GM18907 (cell line): ENCODE data around the gene PCDH15.

Experiments
- ATAC-seq: cut with Tn5 transposase; IDR thresholded peaks from one replicate; pipeline ENCODE4 v1.9.1; 2021; ENCODE audit warnings: mild to moderate bottlenecking, moderate library complexity; ENCODE audit not compliant: unreplicated experiment

The PCDH15 gene

GRCh38 chr10:53898532-53898931, 902.5 kb downstream of the PCDH15 start:
- no peak for ATAC-seq

DNA sequence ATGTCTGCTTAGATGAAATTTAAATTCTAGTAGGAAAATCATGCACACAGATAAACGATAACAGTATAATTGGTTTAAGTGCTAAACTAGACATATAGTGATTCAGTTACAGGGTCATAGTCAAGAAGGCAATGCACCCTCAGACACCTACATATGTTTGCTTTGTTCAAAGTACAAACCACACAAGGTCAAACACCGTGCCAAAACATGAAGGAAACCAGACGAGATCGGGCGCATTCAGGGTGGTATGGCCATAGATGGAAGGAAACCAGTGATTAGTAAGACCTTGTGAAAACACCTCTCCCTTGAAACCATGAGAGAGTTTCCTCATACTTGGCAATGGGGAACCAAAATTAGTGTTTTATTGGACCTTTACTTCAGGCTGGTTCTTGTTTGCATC, 906.9 kb downstream of the PCDH15 start:
- ATAC-seq, result no peak

GRCh38 chr10:53893061-53893460, 908.0 kb downstream of the PCDH15 start:
- no peak for ATAC-seq

GRCh38 chr10:53886325-53887300, 914.4 kb downstream of the PCDH15 start:
- no peak for ATAC-seq

DNA sequence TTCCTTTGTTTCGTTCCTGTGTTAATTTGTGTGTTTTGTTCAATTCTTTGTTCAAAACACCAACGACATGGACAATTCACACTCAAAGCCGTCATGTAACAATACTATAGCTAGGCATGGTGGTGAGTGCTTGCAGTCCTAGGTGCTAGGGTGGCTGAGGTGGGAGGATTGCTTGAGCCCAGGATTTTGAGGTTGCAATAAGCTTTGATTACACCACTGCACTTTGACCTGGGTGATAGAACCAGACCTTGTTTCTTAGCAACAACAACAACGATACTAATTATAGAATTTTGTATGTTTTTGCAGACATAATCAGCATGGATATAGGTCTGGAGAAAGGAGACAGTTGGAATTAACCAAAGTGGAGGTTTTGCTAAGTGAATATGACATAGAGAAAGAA, 936.2 kb downstream of the PCDH15 start:
- no peak for ATAC-seq

GRCh38 chr10:53852450-53853175, 948.4 kb downstream of the PCDH15 start:
- no peak for ATAC-seq

- no peak for ATAC-seq
Observed at GRCh38 chr10:53846809-53847208, 954.2 kb downstream of the PCDH15 start.

- ATAC-seq, result no peak
Observed at GRCh38 chr10:53843736-53844362, 957.2 kb downstream of the PCDH15 start.

DNA sequence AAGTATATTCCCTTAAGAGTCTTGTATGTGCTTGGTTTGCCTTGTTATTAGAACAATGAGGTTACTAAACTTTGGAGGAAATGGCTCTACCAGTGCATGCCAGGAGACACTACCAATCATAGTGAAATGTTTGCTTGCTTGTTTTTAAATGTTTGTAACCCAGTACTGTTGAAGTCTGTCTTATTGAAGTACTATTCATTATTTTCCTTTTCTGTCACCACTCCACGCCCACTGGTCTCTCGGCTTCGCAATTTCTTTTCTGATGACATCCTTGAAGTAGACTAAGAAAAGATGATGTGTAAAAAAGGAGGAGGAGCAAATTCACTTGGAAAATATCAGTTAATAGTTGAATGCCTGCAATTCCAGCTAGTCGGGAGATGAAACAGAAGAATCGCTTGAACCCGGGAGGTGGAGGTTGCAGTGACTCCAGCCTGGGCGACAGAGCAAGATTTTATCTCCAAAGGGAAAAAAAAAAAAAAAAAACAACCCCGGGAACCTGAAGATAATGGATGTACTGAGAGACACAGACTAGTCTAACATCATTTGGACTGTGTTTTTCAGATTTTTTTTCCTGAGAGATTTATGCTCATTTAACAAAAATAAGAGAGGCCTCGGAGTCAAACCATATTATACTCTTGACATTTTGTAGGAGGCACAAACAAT, 959.4 kb downstream of the PCDH15 start:
- ATAC-seq, result no peak

GRCh38 chr10:53840653-53841052, 960.4 kb downstream of the PCDH15 start:
- ATAC-seq, result no peak

- no peak for ATAC-seq
Observed at GRCh38 chr10:53839440-53840039, 961.5 kb downstream of the PCDH15 start.

DNA sequence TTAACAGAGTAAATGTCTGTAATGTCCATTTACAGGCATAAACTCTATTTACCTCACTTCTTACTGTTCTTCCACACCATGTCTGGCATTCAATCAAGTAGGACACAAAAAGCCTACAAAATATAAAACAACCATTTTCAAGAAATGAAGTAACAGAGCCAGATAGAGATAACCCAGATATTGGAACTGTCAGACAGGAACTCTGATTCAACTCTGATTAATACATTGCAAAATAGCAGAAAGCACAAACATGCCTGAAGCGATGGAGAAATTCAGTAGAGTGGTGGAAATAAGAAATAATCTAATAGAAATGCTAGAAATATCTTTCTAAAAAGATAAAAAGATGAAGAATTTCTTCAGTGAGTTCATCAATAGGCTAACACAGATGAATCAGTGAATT, 964.4 kb downstream of the PCDH15 start:
- ATAC-seq, result no peak

DNA sequence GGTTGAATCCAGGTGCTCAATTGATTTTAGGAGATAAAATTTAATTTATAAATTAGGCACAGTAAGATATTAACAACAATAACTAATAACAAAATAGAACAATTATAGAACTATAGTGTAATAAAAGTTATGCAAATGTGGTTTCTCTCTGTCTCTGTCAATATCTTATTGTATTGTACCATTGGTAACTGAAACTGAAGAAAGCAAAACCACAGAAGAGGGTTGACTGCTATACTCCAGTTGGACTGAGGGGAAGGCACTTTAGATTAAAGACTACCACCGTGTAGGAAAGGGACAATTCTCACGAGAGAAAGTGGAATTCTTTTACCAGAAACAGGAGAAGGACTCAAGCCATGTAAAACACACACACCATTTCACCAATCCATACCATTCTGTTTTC, 967.1 kb downstream of the PCDH15 start:
- no peak for ATAC-seq

GRCh38 chr10:53827261-53827660, 973.8 kb downstream of the PCDH15 start:
- ATAC-seq, result no peak

- no peak for ATAC-seq
Observed at GRCh38 chr10:53808677-53809372, 992.2 kb downstream of the PCDH15 start.

GRCh38 chr10:53786236-53786900, 1014.7 kb downstream of the PCDH15 start:
- no peak for ATAC-seq

- no peak for ATAC-seq
Observed at GRCh38 chr10:53771701-53772100, 1029.3 kb downstream of the PCDH15 start.

GRCh38 chr10:53770903-53771302, 1030.1 kb downstream of the PCDH15 start:
- ATAC-seq, result no peak

DNA sequence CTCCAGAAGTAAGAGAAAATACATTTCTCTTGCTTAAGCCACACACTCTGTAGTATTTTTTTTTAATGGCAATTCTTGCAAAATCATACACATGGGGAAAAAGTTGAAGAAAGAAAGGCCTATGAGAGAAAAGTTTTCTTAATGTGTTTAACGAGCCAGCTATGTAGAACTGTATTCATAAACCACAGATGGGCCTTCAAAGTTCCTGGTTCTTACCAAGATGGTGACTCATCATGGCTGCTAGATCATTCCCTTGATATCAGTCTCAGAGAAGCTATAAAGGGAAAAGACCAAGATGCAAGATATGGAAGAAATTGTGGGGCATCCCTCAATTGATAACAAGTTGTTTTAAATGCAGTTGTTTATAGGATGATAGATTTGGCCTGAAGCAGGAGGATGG, 1035.7 kb downstream of the PCDH15 start:
- no peak for ATAC-seq
